Brain microvascular endothelial cell (primary cell): ENCODE data around the gene ZBTB7C.

Experiments used
- DNase-seq: peaks from one replicate; pipeline ENCODE4 v3.0.0-alpha.2; 2020
- H3K27ac ChIP-seq: fragments of 250-450 bp; sonication (Bioruptor Pico); 2 replicates; pipeline ENCODE4 v1.5.1; 2020; ENCODE audit warnings: mild to moderate bottlenecking, moderate library complexity
- H3K27me3 ChIP-seq: fragments of 250-450 bp; sonication (Bioruptor Pico); replicated peaks from 2 replicates; pipeline ENCODE4 v1.5.1; 2020; ENCODE audit warnings: mild to moderate bottlenecking
- H3K36me3 ChIP-seq: fragments of 250-450 bp; sonication (Bioruptor Pico); replicated peaks from 2 replicates; pipeline ENCODE4 v1.5.1; 2020; ENCODE audit warnings: mild to moderate bottlenecking
- H3K4me3 ChIP-seq: 2 replicates; pipeline ENCODE4 v1.5.1; 2011; ENCODE audit warnings: low read depth, mild to moderate bottlenecking, control low read depth, low read length, moderate library complexity
- in situ Hi-C: cut with HindIII; loops from 2 replicates; pipeline ENCODE4 v1.10.0; 2017; ENCODE audit warnings: low sequenced_read_pairs, low pct_ligation_motif_present
- TF ChIP-seq, protein P1 (sequence below): IDR thresholded peaks from 2 replicates; pipeline ENCODE4 v1.5.1; 2011; ENCODE audit warnings: low read depth, mild to moderate bottlenecking, moderate library complexity, low read length, control low read depth, inconsistent platforms; ENCODE audit errors: missing control alignments

ZBTB7C gene

GRCh38 chr18:48326901-48327675 is 82.1 kb downstream of the ZBTB7C start:
- peak; percentile 56 for DNase-seq
- H3K27ac ChIP-seq = peak overlapping the region; percentile 82
- in situ Hi-C loops = no loop called here
- no peaks in the 10 kb centered on the region for H3K27me3 ChIP-seq
- H3K4me3 ChIP-seq = no peak overlapping the region
- H3K36me3 ChIP-seq = no peaks in the 10 kb centered on the region
- TF ChIP-seq, protein P1, sequence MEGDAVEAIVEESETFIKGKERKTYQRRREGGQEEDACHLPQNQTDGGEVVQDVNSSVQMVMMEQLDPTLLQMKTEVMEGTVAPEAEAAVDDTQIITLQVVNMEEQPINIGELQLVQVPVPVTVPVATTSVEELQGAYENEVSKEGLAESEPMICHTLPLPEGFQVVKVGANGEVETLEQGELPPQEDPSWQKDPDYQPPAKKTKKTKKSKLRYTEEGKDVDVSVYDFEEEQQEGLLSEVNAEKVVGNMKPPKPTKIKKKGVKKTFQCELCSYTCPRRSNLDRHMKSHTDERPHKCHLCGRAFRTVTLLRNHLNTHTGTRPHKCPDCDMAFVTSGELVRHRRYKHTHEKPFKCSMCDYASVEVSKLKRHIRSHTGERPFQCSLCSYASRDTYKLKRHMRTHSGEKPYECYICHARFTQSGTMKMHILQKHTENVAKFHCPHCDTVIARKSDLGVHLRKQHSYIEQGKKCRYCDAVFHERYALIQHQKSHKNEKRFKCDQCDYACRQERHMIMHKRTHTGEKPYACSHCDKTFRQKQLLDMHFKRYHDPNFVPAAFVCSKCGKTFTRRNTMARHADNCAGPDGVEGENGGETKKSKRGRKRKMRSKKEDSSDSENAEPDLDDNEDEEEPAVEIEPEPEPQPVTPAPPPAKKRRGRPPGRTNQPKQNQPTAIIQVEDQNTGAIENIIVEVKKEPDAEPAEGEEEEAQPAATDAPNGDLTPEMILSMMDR = no peak

DNA sequence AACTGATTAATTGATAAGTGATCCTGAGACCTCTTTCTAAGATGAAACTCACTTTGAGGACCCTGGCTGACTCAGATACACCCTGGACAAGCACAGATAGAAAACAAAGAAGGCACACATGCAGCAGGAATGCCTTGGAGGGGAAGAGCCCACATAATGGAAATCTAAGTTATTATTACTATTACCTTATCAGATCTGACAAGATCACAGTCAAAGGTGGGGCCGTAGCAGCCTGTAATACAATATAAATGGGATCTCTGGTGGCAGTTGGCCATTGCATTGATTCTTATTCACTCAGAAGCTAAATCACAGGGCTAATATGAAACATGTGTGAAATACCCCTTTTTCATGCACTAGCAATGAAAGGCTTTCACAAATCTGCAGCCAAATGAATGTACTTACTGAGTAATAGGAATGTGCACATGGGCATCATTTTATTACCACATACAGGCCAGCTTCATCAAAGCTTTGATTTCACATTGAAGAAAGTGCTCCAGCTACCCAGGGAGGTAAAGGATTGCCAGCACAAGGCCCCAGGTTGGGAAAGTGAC is 84.0 kb downstream of the ZBTB7C start:
- H3K4me3 ChIP-seq = no peak overlapping the region
- H3K36me3 ChIP-seq = no peaks in the 10 kb centered on the region
- H3K27ac ChIP-seq = no peak overlapping the region
- TF ChIP-seq, protein P1 = no peak
- H3K27me3 ChIP-seq = no peaks in the 10 kb centered on the region
- DNase-seq = no peak
- in situ Hi-C loops = no loop called here

- H3K27ac ChIP-seq = no peak overlapping the region
- in situ Hi-C loops = no loop called here
- H3K27me3 ChIP-seq = no peaks in the 10 kb centered on the region
- no peaks in the 10 kb centered on the region for H3K36me3 ChIP-seq
- DNase-seq = no peak
- H3K4me3 ChIP-seq = no peak overlapping the region
- TF ChIP-seq, protein P1 = no peak
Measured at GRCh38 chr18:48324651-48325050, 84.5 kb downstream of the ZBTB7C start.

DNA sequence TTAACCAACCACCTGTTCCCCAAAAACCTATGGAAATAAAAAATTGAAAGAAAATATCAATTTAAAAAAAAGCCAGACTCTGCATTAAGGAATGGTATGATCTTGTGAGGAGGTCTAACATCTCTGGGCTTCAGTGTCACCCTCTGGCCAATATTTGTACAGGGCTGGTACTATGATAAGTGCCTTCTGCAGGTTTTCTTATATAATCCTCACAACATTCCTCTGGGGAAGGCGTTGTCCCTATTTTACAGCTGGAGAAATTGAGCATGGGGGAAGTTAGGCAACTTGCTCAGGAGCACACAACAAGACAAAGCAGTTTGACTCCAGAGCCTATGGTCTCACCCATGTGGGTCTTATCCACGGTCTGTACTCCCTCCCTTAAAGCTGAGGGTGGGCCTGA is 86.0 kb downstream of the ZBTB7C start:
- DNase-seq = no peak
- TF ChIP-seq, protein P1 = no peak
- in situ Hi-C loops = no loop called here
- Histone ChIP-seq H3K27me3 (no peaks in the 10 kb centered on the region), H3K36me3 (no peaks in the 10 kb centered on the region), H3K4me3 (no peak overlapping the region), H3K27ac (no peak overlapping the region)

- DNase-seq = no peak
- TF ChIP-seq, protein P1 = no peak
- in situ Hi-C loops = no loop called here
Measured at GRCh38 chr18:48321536-48321935, 87.6 kb downstream of the ZBTB7C start.

More at GRCh38 chr18:48321536-48321935, 87.6 kb downstream of the ZBTB7C start:
- no peak overlapping the region for H3K27ac ChIP-seq
- no peaks in the 10 kb centered on the region for H3K27me3 ChIP-seq
- no peak overlapping the region for H3K4me3 ChIP-seq
- no peaks in the 10 kb centered on the region for H3K36me3 ChIP-seq
